Ovary (tissue), 3 donors: ENCODE data around the gene ZNF138.

Source experiments
- EP300 ChIP-seq: sonication (generic); formaldehyde crosslinking; IDR thresholded peaks from one replicate; pipeline ENCODE4 v1.6.1; 2017; ENCODE audit warnings: antibody characterized with exemption
- TF ChIP-seq, protein P1 (sequence below), 3 donors: fragments of 450-650 bp in 2 of 3; fragments of 200-600 bp in 1 of 3; IDR thresholded peaks; one replicate each; pipeline versions ENCODE4 v1.5.1 to v1.8.0; 2016 to 2022; ENCODE audit warnings: antibody characterized with exemption in 3 of 3, mild to moderate bottlenecking in 1 of 3
- donor health status: DM: no; HTN: no; CAD: no.

DNA sequence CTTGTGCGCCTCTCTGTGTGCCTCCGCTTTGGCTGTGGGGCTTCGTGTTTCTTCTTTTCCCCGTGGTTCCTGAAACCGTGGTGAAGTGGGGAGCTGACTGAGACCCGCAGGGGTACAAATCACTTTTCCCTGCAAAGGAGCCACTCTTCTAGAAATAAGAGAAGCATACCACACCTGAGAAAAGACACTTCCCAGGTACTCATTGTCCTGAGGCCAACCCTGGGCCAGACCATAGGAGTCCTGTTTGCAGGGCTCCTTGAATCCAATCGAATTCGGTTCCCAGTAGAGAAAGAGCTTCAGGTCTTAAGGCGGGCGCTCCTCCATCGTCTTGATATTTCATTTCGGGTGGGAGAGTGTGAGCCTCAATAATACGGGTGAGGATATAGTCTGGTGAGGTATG, 76.4 kb downstream of the ZNF138 start:
- TF ChIP-seq, protein P1, sequence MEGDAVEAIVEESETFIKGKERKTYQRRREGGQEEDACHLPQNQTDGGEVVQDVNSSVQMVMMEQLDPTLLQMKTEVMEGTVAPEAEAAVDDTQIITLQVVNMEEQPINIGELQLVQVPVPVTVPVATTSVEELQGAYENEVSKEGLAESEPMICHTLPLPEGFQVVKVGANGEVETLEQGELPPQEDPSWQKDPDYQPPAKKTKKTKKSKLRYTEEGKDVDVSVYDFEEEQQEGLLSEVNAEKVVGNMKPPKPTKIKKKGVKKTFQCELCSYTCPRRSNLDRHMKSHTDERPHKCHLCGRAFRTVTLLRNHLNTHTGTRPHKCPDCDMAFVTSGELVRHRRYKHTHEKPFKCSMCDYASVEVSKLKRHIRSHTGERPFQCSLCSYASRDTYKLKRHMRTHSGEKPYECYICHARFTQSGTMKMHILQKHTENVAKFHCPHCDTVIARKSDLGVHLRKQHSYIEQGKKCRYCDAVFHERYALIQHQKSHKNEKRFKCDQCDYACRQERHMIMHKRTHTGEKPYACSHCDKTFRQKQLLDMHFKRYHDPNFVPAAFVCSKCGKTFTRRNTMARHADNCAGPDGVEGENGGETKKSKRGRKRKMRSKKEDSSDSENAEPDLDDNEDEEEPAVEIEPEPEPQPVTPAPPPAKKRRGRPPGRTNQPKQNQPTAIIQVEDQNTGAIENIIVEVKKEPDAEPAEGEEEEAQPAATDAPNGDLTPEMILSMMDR (IDR thresholded peaks at IDR 0.05): no peak
- TF ChIP-seq EP300: no peak
